K562 (cell line): ENCODE results near the gene HK1. TPM values are rescaled to one million over a fixed set of nuclear protein-coding genes. Genes with fewer than 3 reads are reported as not detected.

Experiments used
- ATAC-seq: fragments of 200-7000 bp; cut with Tn5 transposase; 3 replicates; pipeline ENCODE4 v1.9.1; 2020; ENCODE audit warnings: moderate library complexity
- BruUV-seq: library from RNA; stranded (reverse); fragments of 400-500 nt; replicated peaks from 2 replicates; lab custom pipeline; 2021; lab: Mats Ljungman, UMichigan
- CTCF ChIA-PET: fragments of 300-600 bp; formaldehyde crosslinking; extraction: SDS; loops from one replicate; lab custom pipeline; 2021; ENCODE audit warnings: low intra/inter-chr PET ratio; lab: Yijun Ruan, JAX
- POLR2A ChIA-PET: fragments of 300-600, 350-650 bp; sonication (Branson Sonifier 250); formaldehyde crosslinking; extraction: SDS; loops from one replicate; lab custom pipeline; 2021; ENCODE audit warnings: antibody characterized with exemption, inconsistent platforms; lab: Yijun Ruan, JAX
- DNase-seq, 4 experiments: peaks; one replicate each; pipeline versions ENCODE4 v3.0.0 to v3.0.0-alpha.2; 2011 to 2018; ENCODE audit warnings: low spot score in 3 of 4, mixed read lengths in 3 of 4; ENCODE audit errors: extremely low read depth in 1 of 4
- FAIRE-seq: peaks from 2 replicates; lab custom pipeline; 2011; peaks lifted over from hg19 to GRCh38; lab: Jason Lieb, UNC
- H2AFZ ChIP-seq: 2 replicates; pipeline ENCODE4 v1.6.0; 2011; ENCODE audit warnings: low read depth, low read length, control low read depth, inconsistent platforms
- H3K27ac ChIP-seq: fragments of 200-600 bp; 3 replicates; pipeline ENCODE4 v1.8.0; 2011; ENCODE audit warnings: low read depth, mild to moderate bottlenecking, control low read depth, inconsistent platforms, low read length, moderate library complexity, mixed read lengths; ENCODE audit errors: extremely low read depth
- H3K27me3 ChIP-seq, 2 experiments: fragments of 300-600 bp in 1 of 2; 2 replicates in 1 of 2; 3 replicates in 1 of 2; pipeline versions ENCODE4 v1.6.0 to v1.8.0; 2011; ENCODE audit warnings: inconsistent platforms in 2 of 2, low read length in 2 of 2, mild to moderate bottlenecking in 1 of 2, mixed read lengths in 1 of 2, moderate library complexity in 1 of 2; ENCODE audit not compliant: control insufficient read depth in 2 of 2, insufficient read depth in 2 of 2
- H3K36me3 ChIP-seq: fragments of 300-600 bp; 3 replicates; pipeline ENCODE4 v1.8.0; 2011; ENCODE audit warnings: mild to moderate bottlenecking, low read length, inconsistent platforms; ENCODE audit not compliant: control insufficient read depth, insufficient read depth
- H3K4me1 ChIP-seq, 2 experiments: fragments of 200-600 bp in 1 of 2; replicated peaks in 1 of 2; 2 replicates in 1 of 2; 3 replicates in 1 of 2; pipeline versions ENCODE4 v1.5.1 to v1.8.0; 2011; ENCODE audit warnings: inconsistent platforms in 2 of 2, low read length in 2 of 2, mild to moderate bottlenecking in 1 of 2, mixed read lengths in 1 of 2, moderate library complexity in 1 of 2; ENCODE audit not compliant: control insufficient read depth in 2 of 2, insufficient read depth in 2 of 2
- H3K4me2 ChIP-seq: 2 replicates; pipeline ENCODE4 v1.6.1; 2011; ENCODE audit warnings: low read length, control low read depth, inconsistent platforms, mixed read lengths; ENCODE audit not compliant: insufficient read depth
- H3K4me3 ChIP-seq: fragments of 200-600 bp; sonication (generic), shearing (Covaris generic); 2 replicates; pipeline ENCODE4 v1.5.1; 2016; ENCODE audit warnings: control low read depth, inconsistent platforms
- H3K79me2 ChIP-seq: fragments of 200-600 bp; 3 replicates; pipeline ENCODE4 v1.8.0; 2011; ENCODE audit warnings: low read length, inconsistent platforms; ENCODE audit not compliant: control insufficient read depth, insufficient read depth
- H3K9ac ChIP-seq, 2 experiments: 2 replicates each; pipeline versions ENCODE4 v1.6.0 to v1.6.1; 2011; ENCODE audit warnings: low read depth in 2 of 2, low read length in 2 of 2, control low read depth in 1 of 2, inconsistent platforms in 1 of 2, mild to moderate bottlenecking in 1 of 2, mixed read lengths in 1 of 2; ENCODE audit not compliant: insufficient read depth in 1 of 2
- H3K9me1 ChIP-seq: one replicate; pipeline ENCODE4 v1.6.0; 2011; ENCODE audit warnings: inconsistent platforms, mild to moderate bottlenecking, low read length, moderate library complexity; ENCODE audit not compliant: control insufficient read depth, insufficient read depth
- H3K9me3 ChIP-seq: replicated peaks from 2 replicates; pipeline ENCODE4 v1.5.1; 2011; ENCODE audit warnings: low read depth, low read length, inconsistent platforms; ENCODE audit not compliant: control insufficient read depth, insufficient read depth
- H4K20me1 ChIP-seq: replicated peaks from 2 replicates; pipeline ENCODE4 v1.6.1; 2011; ENCODE audit warnings: low read length, inconsistent platforms, mixed read lengths; ENCODE audit not compliant: control insufficient read depth, insufficient read depth
- CTBP1 ChIP-seq: fragments of 450-650 bp; IDR thresholded peaks from 2 replicates; pipeline ENCODE4 v1.6.1; 2016; ENCODE audit warnings: borderline replicate concordance
- E2F8 ChIP-seq: fragments of 450-650 bp; IDR thresholded peaks from 2 replicates; pipeline ENCODE4 v1.7.1; 2018; ENCODE audit warnings: mild to moderate bottlenecking, low read depth; ENCODE audit not compliant: partially characterized antibody
- WGBS: fragments of 100-300 bp; shearing (Covaris generic); methylation state at CpG from one replicate; pipeline ENCODE4 v1.1.6; 2016; ENCODE audit warnings: low coverage, mixed read lengths; ENCODE audit not compliant: insufficient coverage; ENCODE audit errors: missing lambda C conversion rate; 5-methylcytosine and 5-hydroxymethylcytosine counted together
- in situ Hi-C: fragments of 300-500 bp; cut with MboI; formaldehyde crosslinking; loops from 4 replicates; pipeline ENCODE4 v1.15.0; 2018; ENCODE audit warnings: inconsistent platforms, mixed read lengths
- intact Hi-C: fragments of 100-400 bp; cut with micrococcal nuclease; formaldehyde crosslinking; loops from 2 replicates; pipeline ENCODE4 v1.14.2; 2022
- polyA plus RNA-seq, 8 experiments: library from polyadenylated mRNA; depleted of rRNA in 4 of 8; stranded (reverse) in 5 of 8; unstranded in 3 of 8; fragments of >200 nt; fragmentation: Nextera tagmentation in 2 of 8; fragmentation: Illumina TruSeq in 1 of 8; extraction: Ambion mirVana in 2 of 8; extraction: Trizol in 1 of 8; gene quantifications; 2 replicates each; pipeline versions ENCODE4 v1.2.1 to v1.2.3, GENCODE V29; 2011 to 2014; ENCODE audit warnings: inconsistent platforms in 1 of 8, missing spikeins in 1 of 8
- total RNA-seq, 7 experiments: library from RNA; depleted of rRNA in 6 of 7; stranded (reverse); fragments of >200 nt in 6 of 7; fragmentation: Illumina TruSeq in 2 of 7; extraction: Trizol in 2 of 7; gene quantifications; 2 replicates each; pipeline versions ENCODE4 v1.2.1 to v1.2.3, GENCODE V29; 2011 to 2021; ENCODE audit warnings: low replicate concordance in 1 of 7

HK1 gene
- total and polyA plus RNA-seq, 9 of the 15 experiments (the other 6 are each of a cell fraction or from before 2014, with no cell fraction given): 29.2 to 444 (median 193) TPM

- Histone ChIP-seq H3K4me3 (no peak overlapping the region), H3K79me2 (no peaks in the 10 kb centered on the region), H3K9me3 (no peaks in the 10 kb centered on the region), H3K36me3 (no peaks in the 10 kb centered on the region), H3K4me1 (peaks cover 5 to 14% of the 10 kb centered on the region in 2 experiments; a peak in 4 of 5 replicates), H3K4me2 (no peak overlapping the region), H3K27me3 (peaks cover 47 to 65% of the 10 kb centered on the region in 2 experiments), H2AFZ (no peak overlapping the region), H3K27ac (no peak overlapping the region), H3K9ac (no peak overlapping the region), H3K9me1 (no peaks in the 10 kb centered on the region), H4K20me1 (no peaks in the 10 kb centered on the region; the same call in 1 of the 2 replicates)
- ATAC-seq (no peak), DNase-seq (no peak), FAIRE-seq (no peak)
- intact Hi-C loops (no loop called here), in situ Hi-C loops (no loop called here)
- 9% methylated on average over 10 of the region's 11 CpGs for WGBS
- ChIA-PET POLR2A (no interaction called here), CTCF (no interaction called here)
- no peak for TF ChIP-seq E2F8
- 0 out of 2 replicates have a peak, but pooled peaks have one; percentile 8 for TF ChIP-seq CTBP1
- no TSS peak for BruUV-seq
Observed at GRCh38 chr10:69419744-69420126, 141.4 kb downstream of the HK1 start.
